GM18526 (cell line): ENCODE results near the gene RAB11FIP4.

ENCODE experiments used
- POLR2A ChIP-seq: IDR thresholded peaks from 3 replicates; pipeline ENCODE4 v1.6.1; 2011; ENCODE audit not compliant: insufficient read length; ENCODE audit errors: extremely low read depth

RAB11FIP4 gene

DNA sequence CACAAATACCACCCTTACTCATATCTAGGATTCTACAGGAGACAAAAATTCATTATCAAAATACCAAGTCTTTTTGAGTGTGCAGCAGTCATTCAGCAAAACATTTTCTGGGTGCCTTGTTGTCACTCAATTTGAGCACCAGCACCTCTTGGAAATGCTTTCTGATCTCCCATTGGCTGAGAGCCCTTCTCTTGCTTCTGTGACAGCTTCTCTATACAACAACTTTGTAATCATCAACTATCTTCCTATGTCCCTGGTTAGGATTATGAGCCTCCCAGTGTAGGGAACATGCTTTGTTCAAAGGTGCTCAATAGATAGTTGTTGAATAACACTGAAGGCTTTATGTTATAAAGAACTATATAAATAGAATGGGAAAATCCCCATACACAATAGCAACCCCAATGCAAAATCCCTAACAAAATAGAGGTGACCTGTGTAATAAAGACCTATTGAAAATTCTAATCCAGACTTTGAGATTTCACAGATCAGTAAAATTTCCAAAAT is 10.3 kb upstream of the RAB11FIP4 start:
- TF ChIP-seq POLR2A, result no peak

GRCh38 chr17:31385428-31386285 is 5.8 kb upstream of the RAB11FIP4 start:
- no peak for TF ChIP-seq POLR2A

DNA sequence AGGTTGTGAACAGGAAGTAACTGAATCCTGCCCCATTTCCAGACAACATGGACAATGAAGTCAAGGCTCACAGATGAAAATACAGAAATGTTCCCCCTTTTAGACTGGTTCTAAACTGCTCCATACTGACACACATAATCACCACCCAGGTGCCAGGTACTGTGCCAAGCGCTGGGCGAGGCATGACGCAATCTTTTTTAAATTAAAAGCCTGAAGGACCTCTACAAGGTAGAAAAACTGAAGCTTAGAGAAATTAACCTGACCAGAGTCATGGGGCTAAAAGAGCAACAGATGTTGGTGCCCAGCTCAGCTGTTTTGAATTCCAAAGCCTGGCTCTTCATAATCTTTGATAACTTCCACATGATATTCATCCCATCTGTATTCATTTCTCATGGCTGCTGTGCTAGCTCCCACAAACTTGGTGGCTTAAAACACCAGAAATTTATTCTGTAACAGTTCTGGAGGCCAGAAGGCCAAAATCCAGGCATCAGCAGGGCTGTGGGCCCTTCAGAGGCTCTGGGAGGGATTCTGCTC is 4.9 kb upstream of the RAB11FIP4 start:
- no peak for TF ChIP-seq POLR2A

DNA sequence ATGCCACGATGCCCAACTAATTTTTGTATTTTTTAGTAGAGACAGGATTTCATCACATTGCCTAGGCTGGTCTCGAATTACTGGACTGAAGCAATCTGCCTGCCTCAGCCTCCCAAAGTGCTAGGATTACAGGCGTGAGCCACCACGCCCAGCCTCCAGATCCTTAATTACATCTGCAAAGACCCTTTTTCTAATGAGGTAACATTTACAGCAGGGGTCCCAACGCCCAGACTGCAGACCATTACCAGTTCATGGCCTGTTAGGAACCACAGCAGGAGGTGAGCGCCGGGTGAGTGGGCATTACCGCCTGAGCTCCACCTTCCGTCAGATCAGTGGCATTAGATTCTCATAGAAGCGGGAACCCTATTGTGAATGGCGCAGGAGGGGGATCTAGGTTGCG is 4.0 kb upstream of the RAB11FIP4 start:
- TF ChIP-seq POLR2A, result no peak

DNA sequence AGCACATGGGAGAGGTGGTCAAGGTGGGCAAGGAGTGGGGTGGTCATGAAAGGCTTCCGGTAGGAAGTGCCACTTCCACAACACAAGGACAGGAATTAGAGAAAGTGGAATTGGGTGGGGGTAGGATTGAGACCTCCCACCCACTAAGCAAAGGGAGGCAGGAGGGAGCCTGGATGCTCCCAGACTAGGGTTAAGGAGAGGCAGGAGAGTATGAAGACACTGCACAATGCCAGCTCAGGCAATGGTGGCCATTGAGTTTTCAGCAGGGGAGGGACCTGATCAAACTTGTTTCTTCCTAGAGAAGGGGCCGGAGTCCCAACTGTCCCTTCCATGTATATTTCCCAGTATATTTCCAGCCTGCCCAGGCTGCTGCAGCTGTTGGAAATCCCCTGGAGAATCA is 3.1 kb upstream of the RAB11FIP4 start:
- TF ChIP-seq POLR2A, result no peak

GRCh38 chr17:31388770-31389656 is 2.5 kb upstream of the RAB11FIP4 start:
- no peak for TF ChIP-seq POLR2A

DNA sequence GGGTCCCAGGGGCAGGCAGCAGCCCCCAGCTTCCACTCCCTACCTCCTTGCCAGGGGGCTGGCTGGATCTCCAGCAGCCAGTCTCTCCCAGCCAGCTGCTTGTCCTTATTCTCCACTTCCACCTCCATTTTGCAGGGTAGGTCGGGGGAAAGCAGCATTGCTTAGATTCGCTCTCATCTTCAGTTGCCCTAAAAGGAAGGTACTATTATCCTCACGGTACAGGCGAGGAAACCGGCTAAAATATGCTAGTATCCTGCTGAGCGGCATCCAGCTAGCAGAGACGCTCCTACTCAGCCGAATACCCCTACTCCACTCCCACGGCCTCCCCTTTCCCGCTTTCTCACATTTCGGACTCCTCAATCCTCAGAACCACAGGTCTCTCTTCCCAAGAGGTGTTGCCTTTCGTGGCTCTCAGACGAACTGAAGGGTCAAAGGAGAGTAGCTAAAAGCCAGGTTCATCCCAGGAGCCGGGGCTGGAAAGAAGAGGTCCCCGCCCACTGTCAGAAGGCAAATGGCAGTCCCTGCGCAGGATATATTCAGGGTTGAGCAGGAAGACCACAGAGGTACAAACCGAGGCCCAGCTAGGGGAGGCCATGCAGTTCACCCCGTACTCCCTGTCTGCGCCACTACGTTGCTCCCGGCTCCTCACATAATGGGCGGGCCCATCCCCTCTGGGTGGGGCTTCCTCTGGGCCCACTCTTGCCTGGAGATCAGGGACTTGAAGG is 1.7 kb upstream of the RAB11FIP4 start:
- TF ChIP-seq POLR2A, result no peak

- TF ChIP-seq POLR2A, result no peak
Observed at GRCh38 chr17:31390426-31390747, 1.1 kb upstream of the RAB11FIP4 start.

GRCh38 chr17:31390748-31391495 is 553 bp upstream of the RAB11FIP4 start:
- TF ChIP-seq POLR2A, result no peak

DNA sequence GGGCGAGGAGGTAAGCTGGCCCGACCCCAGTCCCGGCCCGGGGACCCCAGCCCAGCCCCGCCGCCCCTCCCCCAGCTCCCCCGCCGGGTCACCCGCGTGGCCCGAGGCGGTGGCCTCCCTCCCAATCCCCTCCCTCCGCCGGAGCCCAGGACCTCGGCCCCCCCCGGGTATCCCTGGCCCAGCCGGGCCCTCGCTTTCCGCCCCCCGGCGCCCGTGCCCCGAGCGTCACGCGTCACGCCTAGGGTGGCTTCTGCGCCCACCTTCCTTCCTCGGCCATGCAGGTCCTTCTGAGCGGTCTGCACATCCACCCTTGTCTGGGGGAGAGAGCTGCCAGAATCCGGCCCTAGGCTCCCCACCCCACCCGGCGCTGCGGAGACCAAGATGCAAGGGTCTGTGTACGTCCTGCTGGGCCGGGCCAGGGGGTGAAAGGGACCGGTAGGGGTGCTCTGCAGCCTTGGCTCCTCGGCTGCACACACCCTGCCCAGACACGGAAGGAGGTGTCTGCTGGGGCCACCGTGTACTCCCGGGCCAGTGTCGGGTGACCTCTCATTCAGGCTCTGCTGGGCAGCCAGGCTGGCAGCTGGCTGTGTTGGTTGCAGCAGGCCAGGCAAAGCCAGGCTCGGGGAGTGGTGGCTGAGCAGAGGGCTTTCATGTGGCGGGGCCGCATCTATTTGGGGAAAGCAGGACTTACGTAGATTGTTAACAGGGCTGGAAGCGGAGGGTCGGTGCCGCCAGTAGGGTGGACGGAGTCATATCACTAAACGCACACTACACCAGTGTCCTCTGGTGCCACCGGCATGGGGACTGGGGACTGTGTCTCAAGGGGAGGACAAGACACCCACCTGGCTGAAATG is 754 bp downstream of the RAB11FIP4 start:
- TF ChIP-seq POLR2A, result no peak

- no peak for TF ChIP-seq POLR2A
Observed at GRCh38 chr17:31392856-31393748, 1.6 kb downstream of the RAB11FIP4 start.

GRCh38 chr17:31393749-31394146 is 2.3 kb downstream of the RAB11FIP4 start:
- TF ChIP-seq POLR2A, result no peak

GRCh38 chr17:31394544-31394943 is 3.1 kb downstream of the RAB11FIP4 start:
- TF ChIP-seq POLR2A, result no peak
